NCI-H2227 treated with DMSO at 0.1 percent for 48 hours (cell line): ENCODE results near the gene TSPAN8.
"Not testable (repeated sequence)": the region's sequence is repeated elsewhere in the genome, so short reads cannot be mapped to it uniquely, and the experiment has no call there.

Source experiments
- DNase-seq: peaks from one replicate; lab custom pipeline; 2025; lab: John Stamatoyannopoulos, UW

TSPAN8 gene

DNA sequence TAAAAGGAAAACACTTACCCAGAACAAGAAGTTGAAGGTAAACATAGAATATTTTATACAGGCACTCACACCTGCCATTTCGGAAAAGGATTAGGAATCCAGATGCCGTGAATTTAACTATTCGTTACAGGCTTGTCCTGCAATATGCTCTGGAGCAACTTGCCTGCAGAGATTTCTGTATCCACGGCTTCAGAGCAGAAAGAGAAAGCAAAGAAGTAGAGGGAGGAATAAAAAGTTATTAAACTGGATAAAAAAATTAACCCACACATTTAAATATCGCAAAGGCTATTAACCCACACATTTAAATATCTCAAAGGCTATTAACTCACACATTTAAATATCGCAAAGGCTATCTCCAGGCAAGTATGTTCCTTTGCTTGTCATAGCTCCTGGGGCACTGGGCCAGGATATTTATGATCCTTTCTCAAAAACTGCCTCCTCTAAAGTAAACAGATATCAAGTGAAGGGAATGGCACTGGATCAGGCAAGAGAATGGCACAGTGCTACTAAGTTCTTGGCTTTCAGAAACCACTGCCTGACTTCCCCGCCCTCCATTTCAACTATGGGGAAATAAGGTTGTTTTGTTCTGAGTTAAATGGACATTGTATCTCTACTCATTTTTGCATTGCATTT lies at the start of gene TSPAN8:
TSPAN8 (minus strand) TSS at position 399 of the 633 bp plus-strand sequence; CDS start at position 78, 321 bp downstream.
- no peak for DNase-seq

DNA sequence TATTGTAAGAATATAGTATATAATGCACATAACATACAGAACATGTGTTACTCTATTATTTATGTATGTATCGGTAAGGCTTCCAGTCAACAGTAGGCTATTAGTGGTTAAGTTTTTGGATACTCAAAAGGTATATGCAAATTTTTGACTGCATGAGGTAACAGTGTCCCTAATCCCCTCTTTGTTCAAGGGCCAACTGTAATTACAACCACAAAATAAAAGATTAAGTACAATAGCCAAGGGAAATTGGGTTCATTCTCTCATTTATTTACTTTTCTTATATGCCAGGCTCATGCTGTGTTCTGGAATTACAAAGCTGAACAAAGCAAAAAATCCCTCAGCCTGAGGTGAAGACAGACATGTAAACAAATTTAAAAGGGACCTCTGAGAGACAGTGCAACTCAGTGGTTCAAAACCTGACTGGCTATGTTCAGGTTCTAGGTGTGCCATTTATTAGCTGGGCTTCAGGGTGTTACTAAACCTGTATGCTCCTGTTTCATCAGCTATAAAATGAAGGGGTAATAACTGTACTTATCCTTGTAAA lies 43.4 kb upstream of the TSPAN8 start:
- DNase-seq = no peak

DNA sequence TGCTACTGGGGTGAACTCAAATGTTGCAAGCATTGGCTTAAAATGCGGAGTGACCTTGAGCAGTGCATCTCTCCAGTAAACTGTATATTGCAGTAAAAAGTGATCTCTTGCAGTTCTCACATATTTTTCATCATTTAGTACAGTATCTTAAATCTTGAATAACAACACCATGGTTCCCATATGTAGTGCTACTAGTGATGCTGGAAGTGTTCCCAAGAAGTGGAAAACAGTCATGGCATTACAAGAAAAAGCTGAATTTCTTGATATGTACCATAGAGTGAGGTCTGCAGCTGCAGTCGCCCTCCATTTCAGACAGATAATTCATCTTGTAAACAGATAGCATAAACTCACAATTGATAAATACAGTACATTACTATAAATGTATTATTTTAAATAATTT lies 42.9 kb upstream of the TSPAN8 start:
- DNase-seq = no peak

DNA sequence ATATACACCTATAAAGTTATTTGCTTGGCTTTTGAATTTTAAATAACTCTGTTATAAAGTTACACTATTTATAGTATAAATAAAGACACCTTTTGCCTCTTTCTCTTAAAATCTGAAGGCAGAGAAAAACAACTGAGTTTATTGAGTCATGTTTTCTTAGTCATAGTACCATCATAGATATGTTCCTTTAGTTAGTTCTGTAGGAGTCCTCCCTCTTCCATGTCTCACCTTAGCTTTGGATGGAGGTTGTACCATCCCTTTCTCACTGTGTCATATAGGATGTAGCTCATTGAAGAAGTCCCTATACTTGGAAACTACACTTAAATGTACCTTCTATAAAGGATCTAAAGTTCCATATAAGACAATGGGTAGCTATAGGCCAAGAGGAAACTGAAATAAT lies 39.7 kb upstream of the TSPAN8 start:
- DNase-seq = no peak

DNA sequence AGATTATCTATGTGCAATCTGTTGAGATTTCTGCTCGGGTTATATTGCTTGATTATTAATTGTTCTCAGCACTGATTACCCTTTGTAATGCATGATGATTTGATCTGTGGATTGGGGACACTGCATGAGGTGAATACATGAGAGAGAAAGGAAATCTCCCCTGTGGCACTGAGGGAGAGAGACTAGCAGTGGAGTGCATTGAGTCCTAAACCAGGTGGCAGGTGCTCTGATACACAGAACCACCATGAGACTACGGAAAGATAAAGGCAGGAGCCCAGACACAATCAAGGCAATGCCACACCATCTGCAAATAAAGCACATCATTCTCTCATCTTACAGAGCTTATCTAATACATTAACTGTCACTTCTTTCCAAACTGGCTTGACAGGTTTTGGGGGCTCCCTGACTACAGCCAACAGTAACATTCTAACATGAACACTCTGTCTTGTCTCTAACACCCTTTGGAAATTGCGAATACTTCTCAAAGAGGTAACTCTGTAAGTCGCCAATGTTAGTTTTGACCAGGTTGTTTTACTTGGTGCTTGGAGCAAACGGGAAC lies 37.6 kb upstream of the TSPAN8 start:
- no peak for DNase-seq

DNA sequence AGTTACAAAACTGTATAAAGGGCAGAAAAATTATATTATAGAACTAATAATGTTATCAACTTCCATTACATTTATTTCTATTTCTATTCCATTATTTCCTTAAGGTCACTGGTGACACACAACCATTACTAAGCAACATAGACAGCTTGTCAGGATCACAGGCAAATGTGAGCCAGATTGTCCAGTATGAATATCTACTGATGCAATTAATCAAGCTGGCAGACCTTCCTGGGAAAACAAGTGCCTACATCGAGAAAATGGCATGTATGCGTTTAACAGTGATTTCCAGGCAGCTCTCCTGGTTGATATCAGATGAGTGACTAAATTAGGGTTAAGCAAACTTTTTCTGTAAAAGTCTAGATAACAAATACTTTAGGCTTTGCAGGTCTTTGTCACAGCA lies 36.9 kb upstream of the TSPAN8 start:
- DNase-seq = no peak

DNA sequence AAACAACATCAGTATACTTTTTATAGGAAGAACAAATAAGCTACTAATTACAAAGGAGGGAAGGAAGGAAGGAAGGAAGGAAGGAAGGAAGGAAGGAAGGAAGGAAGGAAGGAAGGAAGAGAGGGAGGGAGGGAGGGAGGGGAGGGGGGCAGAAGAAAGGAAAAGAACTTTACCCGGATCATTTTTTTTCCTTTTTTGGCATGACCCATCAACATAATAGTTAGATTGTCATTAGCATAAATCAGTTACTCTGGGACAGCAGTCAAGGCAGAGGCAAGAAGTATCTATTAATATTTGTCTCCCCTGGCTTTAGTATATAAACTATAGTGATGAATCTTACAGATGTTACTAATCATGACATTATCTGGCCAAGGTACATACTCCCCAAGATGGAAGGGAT lies 35.2 kb upstream of the TSPAN8 start:
- no peak for DNase-seq

DNA sequence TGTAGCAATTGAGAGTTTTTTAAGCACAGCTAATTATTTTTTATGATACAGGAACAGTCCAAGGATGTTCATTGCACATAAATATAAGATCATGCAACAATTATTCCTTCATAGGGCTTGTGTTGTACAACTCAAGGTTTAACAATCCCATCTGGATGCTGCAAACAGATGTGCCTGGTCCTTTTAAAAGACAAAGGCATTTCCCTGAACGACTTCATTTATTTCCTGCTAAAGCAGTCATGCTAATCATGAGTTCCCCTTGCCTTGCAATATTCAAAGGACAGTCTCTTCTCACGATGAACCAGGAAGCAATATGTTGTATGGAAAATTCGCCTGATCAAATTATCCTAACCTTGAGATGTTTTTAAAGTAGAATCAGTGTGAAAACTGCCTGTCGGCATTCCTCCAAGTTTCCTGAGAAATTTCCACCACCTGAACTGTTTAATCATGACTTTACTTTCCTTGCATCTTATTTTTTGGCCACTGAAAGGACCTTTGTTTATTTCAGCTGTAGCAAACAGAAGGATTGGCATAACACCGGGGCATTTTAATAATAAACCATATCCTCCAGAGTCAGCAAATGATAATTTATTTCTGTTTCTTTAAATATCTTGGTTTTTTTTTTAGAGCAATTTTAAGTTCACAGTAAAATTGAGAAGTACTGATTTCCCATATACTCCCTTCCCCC lies 33.9 kb upstream of the TSPAN8 start:
- no peak for DNase-seq

DNA sequence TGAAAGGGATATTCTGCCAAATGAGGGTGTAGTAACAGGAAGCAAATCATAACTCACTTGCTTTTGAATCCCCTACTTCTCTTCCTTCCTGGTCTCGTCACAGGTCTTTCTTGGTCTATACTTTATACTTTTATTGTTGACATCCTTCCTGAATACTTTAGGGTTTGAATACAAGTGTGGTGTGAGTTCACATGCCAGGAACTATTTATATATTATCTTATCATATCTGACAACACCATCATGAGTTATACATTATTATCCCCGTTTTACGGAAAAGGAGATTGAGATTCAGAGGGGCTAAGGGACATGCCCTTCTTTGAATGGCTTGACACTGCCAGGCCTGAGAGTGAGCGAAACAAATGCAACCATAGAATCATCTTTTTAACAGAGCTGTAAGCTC lies 33.0 kb upstream of the TSPAN8 start:
- no peak for DNase-seq

DNA sequence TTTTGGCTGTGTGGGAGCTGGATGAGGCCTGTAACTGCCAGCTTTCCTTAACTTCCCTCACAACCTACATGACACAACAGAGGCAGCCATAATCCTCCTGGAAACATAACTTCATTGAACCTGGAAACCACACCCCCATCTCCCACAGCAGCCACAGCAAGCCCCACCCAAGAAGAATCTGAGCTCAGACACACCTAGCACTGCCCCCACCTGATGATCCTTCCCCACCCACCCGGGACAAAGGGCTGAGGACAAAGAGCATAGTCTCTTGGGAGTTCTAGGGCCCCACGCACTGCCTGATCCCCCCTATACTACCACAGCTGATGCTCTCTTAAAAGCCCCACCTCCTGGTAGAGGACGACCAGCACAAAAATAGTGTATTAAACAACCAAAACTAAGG lies 29.6 kb upstream of the TSPAN8 start:
- DNase-seq = no peak

DNA sequence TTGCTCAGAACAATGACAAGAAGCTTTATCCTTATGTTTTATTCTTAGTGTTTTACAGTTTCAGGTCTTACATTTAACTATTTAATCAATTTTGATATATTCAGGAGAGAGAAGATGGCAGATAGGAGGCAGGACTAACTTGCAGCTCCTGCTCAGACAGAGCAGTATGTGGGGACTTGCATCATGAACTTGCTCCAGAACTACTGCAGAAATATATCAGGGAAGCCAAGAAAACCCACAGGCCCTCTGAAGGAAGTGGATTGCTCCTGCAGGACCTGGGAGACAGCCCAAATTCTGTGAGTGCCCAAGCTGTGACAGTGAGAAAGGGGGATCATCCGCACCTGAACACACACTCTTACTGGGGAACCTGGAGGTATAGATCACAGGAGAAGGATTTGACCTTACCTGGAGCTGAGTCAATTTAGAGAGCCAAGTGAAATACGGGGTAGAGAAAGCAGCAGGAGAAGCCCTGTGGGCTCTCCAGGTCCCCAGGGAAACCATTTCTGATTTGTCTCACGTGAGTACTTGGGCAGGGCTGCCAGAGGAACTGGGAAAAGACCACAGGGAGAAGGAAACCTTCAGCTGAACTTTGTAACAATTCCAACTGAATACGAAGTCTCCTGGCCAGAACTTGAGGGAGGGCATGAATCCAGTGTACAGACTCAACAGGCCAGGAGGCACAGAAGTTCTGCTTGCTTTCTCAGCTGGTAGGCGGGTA lies 28.9 kb upstream of the TSPAN8 start:
- DNase-seq = no peak

DNA sequence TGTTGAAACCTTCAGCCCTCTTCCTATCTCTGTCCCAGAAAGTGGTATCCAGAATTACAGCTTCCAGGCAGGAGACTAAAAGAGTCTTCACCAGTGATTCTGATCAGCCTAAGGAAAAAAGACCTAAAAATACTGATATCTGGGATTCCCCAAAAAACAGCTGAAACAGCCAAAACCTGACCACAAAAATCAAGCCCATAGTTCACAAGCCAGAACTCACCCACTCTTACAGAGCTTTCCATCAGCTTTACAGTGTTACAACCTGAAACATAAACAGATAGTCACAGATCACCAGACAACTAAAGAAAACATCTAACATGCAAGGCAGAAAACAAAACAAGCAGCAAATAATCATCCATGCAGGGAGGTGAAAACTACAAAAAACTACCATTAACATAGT lies 26.0 kb upstream of the TSPAN8 start:
- no peak for DNase-seq

DNA sequence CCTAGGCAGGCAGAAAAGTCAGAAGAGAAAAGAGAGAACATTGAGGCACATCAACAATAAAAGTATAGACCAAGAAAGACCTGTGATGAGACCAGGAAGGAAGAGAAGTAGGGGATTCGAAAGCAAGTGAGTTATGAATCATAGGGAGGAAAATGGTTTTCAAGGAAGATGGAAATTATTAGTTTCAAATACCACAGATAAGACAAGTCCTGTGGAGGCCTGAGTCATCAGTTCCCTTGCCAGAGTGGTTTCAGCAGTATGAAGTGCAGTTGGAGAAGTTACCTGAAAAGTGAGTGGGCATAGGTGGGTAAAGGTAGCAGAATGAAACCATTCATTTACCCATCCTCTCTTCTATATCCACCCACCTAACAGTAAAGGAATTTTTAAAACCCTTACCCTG lies 25.2 kb upstream of the TSPAN8 start:
- DNase-seq = no peak

DNA sequence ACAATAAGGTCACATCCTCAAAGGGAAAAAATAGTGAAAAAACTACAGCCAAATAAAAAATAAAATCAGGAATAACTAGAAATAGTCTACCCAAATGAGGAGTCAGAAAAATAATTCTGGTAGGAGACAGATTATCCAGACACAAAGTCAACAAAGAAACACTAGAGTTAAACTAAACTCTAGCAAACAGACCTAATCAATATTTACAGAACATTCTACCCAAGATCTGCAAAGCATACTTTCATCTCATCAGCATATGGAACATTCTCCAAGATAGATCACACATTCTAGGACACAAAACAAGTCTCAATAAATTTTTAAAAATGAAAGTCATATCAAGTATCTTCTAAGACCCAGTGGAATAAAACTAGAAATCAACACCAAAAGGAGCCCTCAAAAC lies 20.4 kb upstream of the TSPAN8 start:
- no peak for DNase-seq

DNA sequence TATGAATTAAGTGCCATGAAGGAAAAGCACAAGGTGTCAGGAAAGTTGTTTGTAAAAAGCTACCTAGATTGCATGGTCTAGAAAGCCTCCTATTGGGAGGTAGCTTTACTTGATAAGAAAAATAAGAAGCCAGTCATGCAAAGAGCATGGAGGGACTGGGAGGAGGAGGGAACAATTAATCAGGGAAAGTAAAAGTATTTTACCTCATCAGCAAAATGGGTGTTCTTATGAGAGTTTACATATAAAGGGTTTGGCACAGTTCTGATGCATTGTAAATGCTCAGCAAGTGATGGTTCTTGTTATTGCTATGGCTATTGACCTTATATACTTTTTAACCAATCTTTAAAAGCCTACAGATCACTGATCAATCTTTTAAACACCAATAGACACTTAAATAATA lies 17.0 kb upstream of the TSPAN8 start:
- no peak for DNase-seq

DNA sequence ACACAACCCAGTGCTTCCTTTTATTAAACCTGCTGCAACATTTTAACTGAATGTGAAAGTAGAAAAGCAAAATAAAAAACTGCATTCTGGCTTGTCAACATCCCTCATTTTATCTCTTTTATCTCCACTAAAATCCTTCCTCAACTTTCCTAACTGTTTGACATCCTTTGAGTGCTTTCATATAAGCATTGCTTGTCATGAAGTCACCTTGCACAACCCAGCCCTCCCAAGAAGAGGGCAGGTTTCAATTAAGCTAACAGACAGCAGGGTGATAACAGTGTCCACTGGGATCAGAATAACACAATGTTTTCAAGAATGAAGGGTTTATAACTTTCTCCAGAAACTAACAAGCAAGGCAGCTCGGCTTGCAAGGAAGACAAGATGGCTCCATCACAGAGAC lies 16.3 kb upstream of the TSPAN8 start:
- DNase-seq = no peak

DNA sequence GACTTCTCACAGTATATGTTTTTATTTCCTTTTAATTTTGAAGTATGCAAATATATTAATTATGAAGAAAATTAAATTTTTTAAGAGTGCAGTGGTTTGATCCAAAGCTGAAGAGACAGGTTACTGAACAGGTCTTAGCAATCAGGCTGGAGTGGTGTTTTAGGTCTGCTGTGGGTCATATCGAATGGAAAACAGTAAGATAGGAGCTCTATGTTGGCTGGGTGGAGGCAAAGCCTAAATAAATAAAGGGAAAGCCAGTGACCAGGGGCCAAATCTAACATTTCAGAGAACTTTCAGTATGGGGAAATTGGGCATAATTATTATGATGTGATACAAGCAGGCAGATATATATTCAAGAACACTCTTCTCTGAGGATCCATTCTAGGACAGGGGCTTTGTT lies 12.7 kb upstream of the TSPAN8 start:
- DNase-seq = no peak

DNA sequence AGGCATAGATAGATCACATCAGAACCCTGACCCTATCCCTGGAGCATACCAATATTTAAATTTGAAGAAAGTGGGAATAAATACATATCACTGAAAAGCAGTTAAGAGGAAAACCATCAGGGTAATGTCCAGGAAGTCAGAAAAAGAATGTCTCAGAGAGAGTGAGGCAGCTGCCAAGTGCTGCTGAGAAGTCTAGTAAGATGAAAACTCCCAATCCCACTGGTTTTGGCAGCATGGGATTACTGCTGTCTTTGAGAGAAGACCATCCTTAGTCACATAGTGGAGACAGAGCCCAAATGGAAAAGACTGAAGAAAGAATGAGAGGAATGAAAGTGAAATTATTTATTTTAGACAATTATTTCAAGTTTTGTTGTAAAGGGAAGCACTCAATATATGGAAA lies 11.5 kb upstream of the TSPAN8 start:
- DNase-seq = no peak

DNA sequence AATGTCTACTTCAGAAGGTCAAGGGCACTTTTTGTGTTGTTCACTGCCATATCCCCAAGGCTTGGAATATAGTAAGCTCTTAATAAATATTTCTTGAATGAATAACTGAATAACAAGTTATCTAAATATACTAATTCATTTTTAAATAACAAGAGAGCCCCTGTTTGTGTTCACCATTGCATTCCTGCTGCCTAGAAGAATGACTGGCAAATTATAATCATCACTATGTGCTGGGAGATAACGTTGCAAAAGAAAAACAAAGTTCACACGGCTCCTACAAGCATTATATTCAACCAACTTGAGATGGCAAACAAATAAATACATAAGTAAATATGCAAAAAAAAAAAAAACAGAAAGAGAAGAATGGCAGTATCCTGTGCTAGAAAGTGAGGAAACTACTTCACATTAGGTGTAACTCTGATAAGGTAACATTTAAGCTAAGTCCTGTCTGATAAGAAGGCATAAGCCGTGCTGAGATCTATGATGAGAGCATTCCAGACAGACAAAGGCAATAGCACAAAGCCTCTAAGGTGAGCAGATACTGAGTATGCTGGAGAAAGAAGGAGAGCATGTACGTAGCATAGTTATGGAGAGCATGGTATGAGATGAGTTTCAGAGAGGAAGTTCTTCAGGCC lies 9.2 kb upstream of the TSPAN8 start:
- no peak for DNase-seq

DNA sequence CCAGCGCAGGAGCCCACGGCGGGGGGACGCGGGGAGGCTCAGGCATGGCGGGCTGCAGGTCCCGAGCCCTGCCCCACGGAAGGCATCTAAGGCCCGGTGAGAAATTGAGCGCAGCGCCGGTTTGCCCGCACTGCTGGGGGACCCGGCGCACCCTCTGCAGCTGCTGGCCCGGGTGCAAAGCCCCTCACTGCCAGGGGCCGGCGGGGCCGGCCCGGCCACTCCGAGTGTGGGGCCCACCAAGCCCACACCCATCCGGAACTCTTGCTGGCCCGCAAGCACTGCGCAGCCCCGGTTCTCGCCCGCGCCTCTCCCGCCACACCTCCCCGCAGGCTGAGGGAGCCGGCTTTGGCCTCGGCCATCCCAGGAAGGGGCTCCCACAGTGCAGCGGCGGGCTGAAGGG lies 8.5 kb upstream of the TSPAN8 start:
- no peak for DNase-seq

DNA sequence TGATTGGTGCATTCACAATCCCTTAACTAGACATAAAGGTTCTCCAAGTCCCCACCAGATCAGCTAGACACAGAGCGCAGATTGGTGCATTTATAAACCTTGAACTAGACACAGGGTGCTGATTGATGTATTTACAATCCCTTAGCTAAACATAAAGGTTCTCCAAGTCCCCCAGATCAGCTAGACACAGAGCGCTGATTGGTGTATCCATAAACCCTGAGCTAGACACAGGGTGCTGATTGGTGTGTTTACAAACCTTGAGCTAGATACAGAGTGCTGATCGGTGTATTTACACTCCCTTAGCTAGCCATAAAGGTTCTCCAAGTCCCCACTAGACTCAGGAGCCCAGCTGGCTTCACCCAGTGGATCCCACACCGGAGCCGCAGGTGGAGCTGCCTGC lies 8.0 kb upstream of the TSPAN8 start:
- not testable (repeated sequence) for DNase-seq

DNA sequence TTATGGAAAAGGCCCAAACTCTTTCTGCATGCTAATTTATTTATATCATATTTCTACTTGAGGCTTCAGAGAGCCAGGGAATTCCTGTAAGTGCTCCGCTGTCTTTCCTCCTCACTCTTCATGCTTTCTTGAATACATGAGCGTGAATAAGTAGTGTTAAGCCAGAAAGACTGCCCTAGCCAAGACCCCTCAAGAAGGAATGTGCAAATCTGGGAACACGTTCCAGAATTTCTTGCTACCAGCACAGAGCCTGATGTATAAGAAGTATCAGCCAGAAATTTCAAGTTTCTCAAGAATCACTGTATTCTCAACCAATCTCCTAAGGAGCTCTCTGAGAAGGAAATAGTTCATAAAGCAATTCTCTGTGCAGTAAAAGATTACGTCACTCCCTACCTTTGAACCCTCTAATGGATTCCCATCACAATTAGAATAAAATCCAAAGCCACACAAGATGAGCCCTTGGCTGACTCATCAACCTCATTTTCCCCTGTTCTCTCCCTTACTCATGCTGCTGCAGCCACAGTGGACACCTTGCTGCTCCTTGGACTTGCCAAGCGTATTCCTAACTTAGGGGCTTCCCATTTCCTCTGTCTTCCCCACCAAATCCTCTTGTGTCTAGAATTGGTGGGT lies 6.9 kb upstream of the TSPAN8 start:
- no peak for DNase-seq
